Gastroesophageal sphincter (tissue), 3 donors: ENCODE measurements around the gene BICRA.

Source experiments
- EP300 ChIP-seq: sonication (generic); formaldehyde crosslinking; IDR thresholded peaks from one replicate; pipeline ENCODE4 v1.6.1; 2017; ENCODE audit warnings: antibody characterized with exemption, mild to moderate bottlenecking
- POLR2A ChIP-seq, 2 donors: fragments of 450-650 bp; IDR thresholded peaks; one replicate each; pipeline ENCODE4 v1.6.1; 2017; ENCODE audit warnings: antibody characterized with exemption in 2 of 2, mild to moderate bottlenecking in 2 of 2, moderate library complexity in 1 of 2
- TF ChIP-seq, protein P1 (sequence below), 4 experiments: fragments of 200-600 bp in 2 of 4; fragments of 450-650 bp in 2 of 4; sonication (generic) in 1 of 4; IDR thresholded peaks; one replicate each; pipeline ENCODE4 v1.5.1; 2017 to 2019; ENCODE audit warnings: antibody characterized with exemption in 4 of 4, mild to moderate bottlenecking in 2 of 4, moderate library complexity in 2 of 4

DNA sequence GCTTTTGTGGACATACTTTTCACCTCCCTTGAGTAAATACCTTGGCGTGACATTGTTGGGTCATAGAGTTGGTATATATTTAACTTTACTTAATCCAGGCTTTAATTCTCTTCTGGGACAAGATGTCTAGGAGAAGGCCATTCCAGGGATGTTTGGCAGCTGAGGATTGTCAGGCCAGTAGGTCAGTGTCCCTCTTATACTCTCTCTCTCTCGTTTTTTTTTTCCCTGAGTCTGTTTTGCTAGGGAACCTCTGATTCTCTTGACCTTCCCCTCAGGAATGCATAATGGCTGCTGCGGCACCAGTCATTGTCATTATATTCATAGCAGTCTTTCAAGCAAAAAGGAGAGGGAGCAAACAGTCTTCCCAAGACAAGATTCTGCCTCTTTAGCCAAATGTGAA, 48.8 kb downstream of the BICRA start:
- TF ChIP-seq POLR2A (IDR thresholded peaks at IDR 0.05), result no peak
- TF ChIP-seq, protein P1, sequence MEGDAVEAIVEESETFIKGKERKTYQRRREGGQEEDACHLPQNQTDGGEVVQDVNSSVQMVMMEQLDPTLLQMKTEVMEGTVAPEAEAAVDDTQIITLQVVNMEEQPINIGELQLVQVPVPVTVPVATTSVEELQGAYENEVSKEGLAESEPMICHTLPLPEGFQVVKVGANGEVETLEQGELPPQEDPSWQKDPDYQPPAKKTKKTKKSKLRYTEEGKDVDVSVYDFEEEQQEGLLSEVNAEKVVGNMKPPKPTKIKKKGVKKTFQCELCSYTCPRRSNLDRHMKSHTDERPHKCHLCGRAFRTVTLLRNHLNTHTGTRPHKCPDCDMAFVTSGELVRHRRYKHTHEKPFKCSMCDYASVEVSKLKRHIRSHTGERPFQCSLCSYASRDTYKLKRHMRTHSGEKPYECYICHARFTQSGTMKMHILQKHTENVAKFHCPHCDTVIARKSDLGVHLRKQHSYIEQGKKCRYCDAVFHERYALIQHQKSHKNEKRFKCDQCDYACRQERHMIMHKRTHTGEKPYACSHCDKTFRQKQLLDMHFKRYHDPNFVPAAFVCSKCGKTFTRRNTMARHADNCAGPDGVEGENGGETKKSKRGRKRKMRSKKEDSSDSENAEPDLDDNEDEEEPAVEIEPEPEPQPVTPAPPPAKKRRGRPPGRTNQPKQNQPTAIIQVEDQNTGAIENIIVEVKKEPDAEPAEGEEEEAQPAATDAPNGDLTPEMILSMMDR (IDR thresholded peaks at IDR 0.05), result no peak
- no peak for TF ChIP-seq EP300
